H1 (cell line): ENCODE results near the gene BABAM2. TPM values are rescaled to one million over a fixed set of nuclear protein-coding genes. Genes with fewer than 3 reads are reported as not detected.

Experiments used
- CTCF ChIA-PET: fragments of 300-600 bp; sonication (Branson Sonifier 250); formaldehyde crosslinking; loops from one replicate; lab custom pipeline; 2021; ENCODE audit not compliant: partially characterized antibody; lab: Charles Lee
- POLR2A ChIA-PET: fragments of 300-600 bp; sonication (Branson Sonifier 250); formaldehyde crosslinking; loops from one replicate; lab custom pipeline; 2021; ENCODE audit warnings: inconsistent platforms; ENCODE audit not compliant: partially characterized antibody; lab: Charles Lee
- DNase-seq, 2 experiments: peaks; one replicate each; pipeline versions ENCODE4 v3.0.0 to v3.0.0-alpha.2; 2010 to 2022; ENCODE audit warnings: low spot score in 2 of 2, low read depth in 1 of 2, mixed read lengths in 1 of 2
- FAIRE-seq: peaks from 2 replicates; lab custom pipeline; 2011; peaks lifted over from hg19 to GRCh38; lab: Jason Lieb, UNC
- H2AFZ ChIP-seq: 2 replicates; pipeline ENCODE4 v1.8.1; 2012; ENCODE audit warnings: low read length, inconsistent platforms
- H2AK5ac ChIP-seq: 2 replicates; pipeline ENCODE4 v1.6.1; 2013; ENCODE audit warnings: low read depth, low read length
- H2BK120ac ChIP-seq: replicated peaks from 2 replicates; pipeline ENCODE3; 2013; ENCODE audit warnings: low read depth, low read length, inconsistent platforms
- H2BK12ac ChIP-seq: 2 replicates; pipeline ENCODE4 v1.6.1; 2013; ENCODE audit warnings: low read depth, low read length
- H2BK15ac ChIP-seq: 2 replicates; pipeline ENCODE4 v1.6.1; 2013; ENCODE audit warnings: low read length
- H2BK20ac ChIP-seq: 2 replicates; pipeline ENCODE4 v1.6.1; 2013; ENCODE audit warnings: low read length
- H2BK5ac ChIP-seq: 2 replicates; pipeline ENCODE4 v1.6.1; 2013; ENCODE audit warnings: low read depth, low read length
- H3K14ac ChIP-seq: 2 replicates; pipeline ENCODE4 v1.6.1; 2013; ENCODE audit warnings: inconsistent platforms; ENCODE audit not compliant: insufficient read length
- H3K18ac ChIP-seq: 2 replicates; pipeline ENCODE4 v1.6.1; 2013; ENCODE audit warnings: low read length; ENCODE audit errors: extremely low read depth
- H3K23ac ChIP-seq: 2 replicates; pipeline ENCODE4 v1.6.1; 2013; ENCODE audit warnings: inconsistent platforms; ENCODE audit not compliant: insufficient read length
- H3K23me2 ChIP-seq: 2 replicates; pipeline ENCODE4 v1.6.1; 2013; ENCODE audit warnings: low read depth, low read length
- H3K27ac ChIP-seq: 2 replicates; pipeline ENCODE4 v1.6.1; 2011; ENCODE audit warnings: low read depth, low read length, inconsistent platforms
- H3K27me3 ChIP-seq, 4 experiments: replicated peaks in 1 of 4; 1 replicate in 1 of 4; 2 replicates in 3 of 4; pipeline versions ENCODE4 v1.6.1 to v1.8.1; 2011 to 2013; ENCODE audit warnings: low read length in 3 of 4, mild to moderate bottlenecking in 3 of 4, inconsistent platforms in 2 of 4, mixed read lengths in 2 of 4, moderate library complexity in 1 of 4; ENCODE audit not compliant: control insufficient read depth in 3 of 4, insufficient read depth in 3 of 4; ENCODE audit errors: extremely low read depth in 1 of 4
- H3K36me3 ChIP-seq, 4 experiments: 2 replicates each; pipeline versions ENCODE4 v1.6.1 to v1.8.1; 2011 to 2013; ENCODE audit warnings: mild to moderate bottlenecking in 4 of 4, low read length in 3 of 4, moderate library complexity in 2 of 4, control low read depth in 1 of 4, inconsistent platforms in 1 of 4; ENCODE audit not compliant: insufficient read depth in 4 of 4, control insufficient read depth in 2 of 4
- H3K4ac ChIP-seq: replicated peaks from 2 replicates; pipeline ENCODE3; 2013; ENCODE audit warnings: low read length, low read depth, mixed read lengths, inconsistent platforms; ENCODE audit not compliant: insufficient read length
- H3K4me1 ChIP-seq, 4 experiments: replicated peaks in 1 of 4; 1 replicate in 1 of 4; 2 replicates in 3 of 4; pipeline versions ENCODE4 v1.6.1 to v1.8.1; 2011 to 2013; ENCODE audit warnings: low read length in 3 of 4, inconsistent platforms in 2 of 4, mixed read lengths in 1 of 4; ENCODE audit not compliant: insufficient read depth in 4 of 4, control insufficient read depth in 3 of 4
- H3K4me2 ChIP-seq, 2 experiments: 2 replicates each; pipeline versions ENCODE4 v1.6.1 to v1.8.1; 2011 to 2013; ENCODE audit warnings: low read depth in 2 of 2, low read length in 2 of 2, control low read depth in 1 of 2, inconsistent platforms in 1 of 2, mild to moderate bottlenecking in 1 of 2; ENCODE audit not compliant: insufficient read depth in 1 of 2
- H3K4me3 ChIP-seq, 4 experiments: fragments of 200-600, 300-600 bp in 1 of 4; sonication (generic), shearing (Covaris generic), sonication (Bioruptor Twin) in 1 of 4; 2 replicates each; pipeline versions ENCODE4 v1.5.1 to v1.8.1; 2011 to 2016; ENCODE audit warnings: low read length in 4 of 4, low read depth in 3 of 4, control low read depth in 2 of 4, inconsistent platforms in 2 of 4, mild to moderate bottlenecking in 2 of 4, mixed read lengths in 1 of 4, moderate library complexity in 1 of 4; ENCODE audit not compliant: insufficient read depth in 2 of 4; ENCODE audit errors: extremely low read depth in 1 of 4
- H3K56ac ChIP-seq: replicated peaks from 2 replicates; pipeline ENCODE3; 2013; ENCODE audit warnings: low read depth, mild to moderate bottlenecking, mixed read lengths, low read length, inconsistent platforms; ENCODE audit not compliant: insufficient read length
- H3K79me1 ChIP-seq: 2 replicates; pipeline ENCODE4 v1.6.1; 2013; ENCODE audit warnings: low read depth, low read length, control low read depth
- H3K79me2 ChIP-seq, 2 experiments: 2 replicates each; pipeline versions ENCODE4 v1.6.1 to v1.8.1; 2012 to 2013; ENCODE audit warnings: low read length in 2 of 2, mild to moderate bottlenecking in 2 of 2, inconsistent platforms in 1 of 2; ENCODE audit not compliant: insufficient read depth in 2 of 2, control insufficient read depth in 1 of 2
- H3K9ac ChIP-seq, 4 experiments: replicated peaks in 1 of 4; 1 replicate in 1 of 4; 2 replicates in 3 of 4; pipeline versions ENCODE4 v1.6.1 to v1.8.1; 2011 to 2013; ENCODE audit warnings: low read depth in 3 of 4, low read length in 3 of 4, control low read depth in 2 of 4, mild to moderate bottlenecking in 2 of 4, moderate library complexity in 2 of 4, inconsistent platforms in 1 of 4; ENCODE audit errors: extremely low read depth in 1 of 4
- H3K9me3 ChIP-seq, 2 experiments: 2 replicates each; pipeline versions ENCODE4 v1.6.1 to v1.8.1; 2012 to 2013; ENCODE audit warnings: mild to moderate bottlenecking in 2 of 2, moderate library complexity in 2 of 2, control low read depth in 1 of 2, inconsistent platforms in 1 of 2, low read depth in 1 of 2, low read length in 1 of 2, mixed read lengths in 1 of 2; ENCODE audit not compliant: insufficient read depth in 2 of 2
- H4K20me1 ChIP-seq, 2 experiments: replicated peaks in 1 of 2; 2 replicates each; pipeline versions ENCODE3 to v1.8.1; 2011 to 2013; ENCODE audit warnings: inconsistent platforms in 2 of 2, low read length in 2 of 2, mild to moderate bottlenecking in 1 of 2; ENCODE audit not compliant: insufficient read depth in 2 of 2, control insufficient read depth in 1 of 2
- H4K5ac ChIP-seq: 2 replicates; pipeline ENCODE4 v1.6.1; 2013; ENCODE audit warnings: low read length, low read depth, mixed read lengths, inconsistent platforms; ENCODE audit not compliant: insufficient read length
- H4K8ac ChIP-seq: 2 replicates; pipeline ENCODE4 v1.8.0; 2013; ENCODE audit warnings: mild to moderate bottlenecking, moderate library complexity, low read length, inconsistent platforms; ENCODE audit not compliant: insufficient read depth; ENCODE audit errors: extremely low read depth
- H4K91ac ChIP-seq: replicated peaks from 2 replicates; pipeline ENCODE3; 2013; ENCODE audit warnings: low read length, mixed read lengths, inconsistent platforms; ENCODE audit not compliant: insufficient read length
- BCL11A ChIP-seq, 2 experiments: IDR thresholded peaks; one replicate each; pipeline ENCODE4 v1.6.1; 2011; ENCODE audit warnings: low read depth in 2 of 2, low read length in 2 of 2, mild to moderate bottlenecking in 2 of 2
- CBX8 ChIP-seq: fragments of 300-800, 300-1000 bp; sonication (generic); IDR thresholded peaks from 2 replicates; pipeline ENCODE4 v1.7.1; 2016; ENCODE audit warnings: low read depth, low read length, borderline replicate concordance
- EGR1 ChIP-seq: IDR thresholded peaks from 2 replicates; pipeline ENCODE4 v1.6.1; 2011; ENCODE audit warnings: low read depth, low read length, borderline replicate concordance
- KDM4A ChIP-seq: IDR thresholded peaks from one replicate; pipeline ENCODE4 v1.7.1; 2012; ENCODE audit warnings: low read depth, mild to moderate bottlenecking, moderate library complexity, low read length, inconsistent platforms; ENCODE audit not compliant: severe bottlenecking
- KDM5A ChIP-seq: fragments of 200-600 bp; IDR thresholded peaks from 2 replicates; pipeline ENCODE4 v1.7.1; 2012; ENCODE audit warnings: mild to moderate bottlenecking, low read length, inconsistent platforms, mixed read lengths
- POLR2A ChIP-seq, 2 experiments: IDR thresholded peaks; 1 replicate in 1 of 2; 2 replicates in 1 of 2; pipeline ENCODE4 v1.6.1; 2011; ENCODE audit warnings: low read depth in 2 of 2, low read length in 2 of 2, mild to moderate bottlenecking in 2 of 2; ENCODE audit errors: control extremely low read depth in 1 of 2
- POLR2AphosphoS5 ChIP-seq: IDR thresholded peaks from 2 replicates; pipeline ENCODE4 v1.6.1; 2011; ENCODE audit warnings: low read depth, low read length
- SIX5 ChIP-seq: IDR thresholded peaks from 2 replicates; pipeline ENCODE4 v1.6.1; 2011; ENCODE audit warnings: mild to moderate bottlenecking, low read depth, low read length
- SP4 ChIP-seq: IDR thresholded peaks from 2 replicates; pipeline ENCODE4 v1.6.1; 2012; ENCODE audit warnings: low read length, inconsistent platforms
- SRF ChIP-seq: IDR thresholded peaks from 2 replicates; pipeline ENCODE4 v1.6.1; 2011; ENCODE audit warnings: mild to moderate bottlenecking, low read depth, low read length, moderate library complexity
- TBP ChIP-seq: IDR thresholded peaks from 2 replicates; pipeline ENCODE4 v1.6.1; 2011; ENCODE audit warnings: low read depth, low read length, improper control_type of control experiment
- TEAD4 ChIP-seq: IDR thresholded peaks from 2 replicates; pipeline ENCODE4 v1.6.1; 2012; ENCODE audit warnings: low read depth, low read length, inconsistent platforms, mixed read lengths
- WGBS, 2 experiments: shearing (Covaris generic) in 1 of 2; methylation state at CpG; one replicate each; pipeline versions ENCODE4 v1.1.6 to v1.1.7; 2013 to 2015; ENCODE audit warnings: low lambda C conversion rate in 2 of 2, mixed read lengths in 2 of 2, inconsistent platforms in 1 of 2, low coverage in 1 of 2, missing lambda C conversion rate in 1 of 2; ENCODE audit not compliant: insufficient replicate concordance in 2 of 2, insufficient coverage in 1 of 2, insufficient read length in 1 of 2; ENCODE audit errors: extremely low coverage in 1 of 2, missing lambda C conversion rate in 1 of 2; 5-methylcytosine and 5-hydroxymethylcytosine counted together
- polyA plus RNA-seq, 7 experiments: library from polyadenylated mRNA; depleted of rRNA in 3 of 7; stranded (reverse) in 5 of 7; unstranded in 2 of 7; fragments of >200 nt in 5 of 7; fragments of 200-250 nt in 2 of 7; gene quantifications; 1 replicate in 5 of 7; 2 replicates in 1 of 7; 4 replicates in 1 of 7; pipeline versions ENCODE4 v1.2.1 to v1.2.3, GENCODE V29; 2011 to 2013; ENCODE audit warnings: missing spikeins in 2 of 7, mixed read lengths in 2 of 7
- total RNA-seq: library from RNA; stranded (reverse); fragmentation: NEBNext Ultra II Directional; extraction: Animal tissue kit (Norgen Biotek cat#: 25700); gene quantifications from 2 replicates; pipeline ENCODE4 v1.2.1, GENCODE V29; 2021

The BABAM2 gene
- total and polyA plus RNA-seq, 2 of the 8 experiments (the other 6 are each of a cell fraction or from before 2014, with no cell fraction given) = 15.8 to 20.9 TPM

DNA sequence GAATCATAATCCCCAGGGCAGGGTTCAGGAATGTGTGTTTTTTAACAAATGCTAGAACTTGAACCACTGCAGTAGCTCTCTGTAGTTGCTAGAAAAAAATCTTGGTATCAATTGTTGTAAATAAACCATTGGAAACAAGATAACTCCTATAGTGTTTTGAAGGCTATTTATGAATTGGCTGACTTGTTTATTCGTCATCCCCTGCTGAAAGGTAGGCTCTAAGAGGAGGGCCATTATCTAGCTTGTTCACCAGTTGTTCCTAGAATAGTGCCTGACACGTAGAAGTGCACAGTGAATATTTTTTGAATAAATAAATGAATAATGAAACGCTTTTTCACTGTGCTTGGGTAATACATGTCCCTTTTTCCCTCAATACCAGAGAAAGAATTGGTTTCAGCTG is 211.4 kb downstream of the BABAM2 start:
- H3K36me3 ChIP-seq = no peaks in the 10 kb centered on the region
- H2BK5ac ChIP-seq = no peak overlapping the region
- no peak overlapping the region for H3K14ac ChIP-seq
- H2BK20ac ChIP-seq = no peak overlapping the region
- CTCF ChIA-PET = interaction anchor here (0.6 to 1.1 kb wide), 2 partner anchors 53 to 59 kb away, joined by 3 to 4 read pairs; no protein-coding TSS in a partner anchor
- TF ChIP-seq EGR1 (no peak), TBP (no peak), SIX5 (no peak), POLR2AphosphoS5 (no peak), POLR2A (IDR thresholded peaks at IDR 0.05; ENCODE audit: control extremely low read depth in 1 of 2, low read depth in 2 of 2, low read length in 2 of 2) (no peak), TEAD4 (no peak), SRF (no peak), CBX8 (no peak), KDM4A (no peak), SP4 (no peak), KDM5A (no peak), BCL11A (IDR thresholded peaks at IDR 0.05; ENCODE audit: low read depth in 2 of 2, low read length in 2 of 2) (no peak)
- TF ChIP-seq, all 59 proteins: peak for 0
- Histone ChIP-seq H3K56ac (no peak overlapping the region), H3K79me1 (no peaks in the 10 kb centered on the region), H3K9ac (no peak overlapping the region), H3K4me2 (no peak overlapping the region), H4K5ac (no peak overlapping the region), H3K9me3 (no peaks in the 10 kb centered on the region), H3K23ac (no peak overlapping the region), H3K23me2 (no peaks in the 10 kb centered on the region), H4K20me1 (no peaks in the 10 kb centered on the region), H4K91ac (no peak overlapping the region), H2AFZ (no peak overlapping the region), H4K8ac (no peak overlapping the region), H3K18ac (no peak overlapping the region), H3K27ac (no peak overlapping the region), H2BK120ac (no peak overlapping the region), H3K79me2 (no peaks in the 10 kb centered on the region), H3K4me3 (no peak overlapping the region), H2BK15ac (no peak overlapping the region), H3K4ac (no peak overlapping the region), H3K27me3 (no peaks in the 10 kb centered on the region), H2BK12ac (no peak overlapping the region), H2AK5ac (no peak overlapping the region), H3K4me1 (no peaks in the 10 kb centered on the region)
- FAIRE-seq = no peak
- POLR2A ChIA-PET = no interaction called here
- no peak for DNase-seq
- WGBS, 2 experiments = 81% methylated on average over 3 of the region's 3 CpGs; no CpG with 5 or more reads in 1 of the 2 experiments
